Loucy (cell line): ENCODE results near the gene BOC.
A peak's percentile ranks its signal among the peaks of the same experiment; 100 is the strongest.

Experiments
- H2AFZ ChIP-seq: fragments of 200-600 bp; sonication (generic); 2 replicates; pipeline ENCODE4 v1.6.0; 2016; ENCODE audit warnings: antibody characterized with exemption, mild to moderate bottlenecking, low read length, moderate library complexity
- H3F3A ChIP-seq: fragments of 200-600 bp; 2 replicates; pipeline ENCODE4 v1.6.0; 2016; ENCODE audit warnings: antibody characterized with exemption, low read depth, mild to moderate bottlenecking
- H3K27me3 ChIP-seq: fragments of 200-600 bp; sonication (generic); 2 replicates; pipeline ENCODE4 v1.6.1; 2014; ENCODE audit warnings: low read length, mild to moderate bottlenecking; ENCODE audit not compliant: insufficient read depth, poor library complexity, severe bottlenecking
- H3K36me3 ChIP-seq: fragments of 200-600 bp; sonication (generic); 2 replicates; pipeline ENCODE4 v1.6.1; 2016; ENCODE audit warnings: low read length; ENCODE audit not compliant: insufficient read depth
- H3K4me1 ChIP-seq: fragments of 200-600 bp; sonication (generic); 2 replicates; pipeline ENCODE4 v1.5.1; 2014; ENCODE audit warnings: low read length, mild to moderate bottlenecking; ENCODE audit not compliant: insufficient read depth, poor library complexity, severe bottlenecking
- H3K4me2 ChIP-seq: fragments of 200-600 bp; sonication (generic); 2 replicates; pipeline ENCODE4 v1.6.0; 2014; ENCODE audit warnings: antibody characterized with exemption, low read length, low read depth, mild to moderate bottlenecking; ENCODE audit not compliant: poor library complexity, severe bottlenecking
- H3K4me3 ChIP-seq: fragments of 200-600 bp; sonication (generic); 2 replicates; pipeline ENCODE4 v1.5.1; 2014; ENCODE audit warnings: low read length, mild to moderate bottlenecking, mixed read lengths; ENCODE audit not compliant: poor library complexity, severe bottlenecking
- H3K79me2 ChIP-seq: fragments of 200-600 bp; sonication (generic); 2 replicates; pipeline ENCODE4 v1.6.1; 2014; ENCODE audit warnings: low read length; ENCODE audit not compliant: insufficient read depth
- H3K9ac ChIP-seq: fragments of 200-600 bp; sonication (generic); 2 replicates; pipeline ENCODE4 v1.6.0; 2014; ENCODE audit warnings: mild to moderate bottlenecking, low read depth, low read length, moderate library complexity; ENCODE audit not compliant: poor library complexity, severe bottlenecking
- H3K9me2 ChIP-seq: fragments of 200-600 bp; sonication (generic); replicated peaks from 2 replicates; pipeline ENCODE4 v1.6.1; 2016; ENCODE audit warnings: low read depth, low read length, mixed read lengths
- H3K9me3 ChIP-seq: fragments of 200-600 bp; sonication (generic); 2 replicates; pipeline ENCODE4 v1.6.1; 2014; ENCODE audit warnings: mild to moderate bottlenecking, antibody characterized with exemption, low read length, low read depth; ENCODE audit not compliant: insufficient read depth
- H4K20me1 ChIP-seq: fragments of 200-600 bp; sonication (generic); 2 replicates; pipeline ENCODE4 v1.6.0; 2014; ENCODE audit warnings: antibody characterized with exemption, low read length, mild to moderate bottlenecking; ENCODE audit not compliant: insufficient read depth, poor library complexity, severe bottlenecking
- CTCF ChIP-seq: fragments of 200-600 bp; sonication (generic); conservative IDR thresholded peaks from 2 replicates; pipeline ENCODE4 v1.5.1; 2014; ENCODE audit warnings: mild to moderate bottlenecking, antibody characterized with exemption, low read length
- EZH2phosphoT487 ChIP-seq: fragments of 200-600 bp; IDR thresholded peaks from 2 replicates; pipeline ENCODE4 v1.6.1; 2018; ENCODE audit warnings: antibody characterized with exemption, mild to moderate bottlenecking, moderate library complexity, borderline replicate concordance

The BOC gene

GRCh38 chr3:113243846-113244245 lies 32.5 kb downstream of the BOC start:
- Histone ChIP-seq H3K79me2 (no peaks in the 10 kb centered on the region), H3K4me1 (peaks cover 27% of the 10 kb centered on the region), H2AFZ (peak overlapping the region; percentile 13), H3K36me3 (no peaks in the 10 kb centered on the region), H3K9me2 (no peaks in the 10 kb centered on the region), H3K9me3 (no peaks in the 10 kb centered on the region), H3K4me3 (no peak overlapping the region), H4K20me1 (no peaks in the 10 kb centered on the region), H3K9ac (no peak overlapping the region), H3F3A (no peaks in the 10 kb centered on the region), H3K27me3 (no peaks in the 10 kb centered on the region), H3K4me2 (no peak overlapping the region)
- TF ChIP-seq CTCF (no peak), EZH2phosphoT487 (no peak)

GRCh38 chr3:113245761-113246161 lies 34.4 kb downstream of the BOC start:
- H3K4me1 ChIP-seq: peaks cover 26% of the 10 kb centered on the region
- no peaks in the 10 kb centered on the region for H3K27me3 ChIP-seq
- H3K9me2 ChIP-seq: no peaks in the 10 kb centered on the region
- H2AFZ ChIP-seq: no peak overlapping the region
- no peak overlapping the region for H3K4me2 ChIP-seq
- no peaks in the 10 kb centered on the region for H3K9me3 ChIP-seq
- H3F3A ChIP-seq: no peaks in the 10 kb centered on the region
- H3K4me3 ChIP-seq: no peak overlapping the region
- no peak overlapping the region for H3K9ac ChIP-seq
- H3K79me2 ChIP-seq: no peaks in the 10 kb centered on the region
- no peak for TF ChIP-seq EZH2phosphoT487
- no peak for TF ChIP-seq CTCF
- H3K36me3 ChIP-seq: no peaks in the 10 kb centered on the region
- no peaks in the 10 kb centered on the region for H4K20me1 ChIP-seq

- Histone ChIP-seq H4K20me1 (no peaks in the 10 kb centered on the region), H3K27me3 (no peaks in the 10 kb centered on the region), H3K4me3 (no peak overlapping the region), H3K9ac (no peak overlapping the region), H3K36me3 (no peaks in the 10 kb centered on the region), H3K9me3 (no peaks in the 10 kb centered on the region), H3K9me2 (no peaks in the 10 kb centered on the region), H2AFZ (no peak overlapping the region), H3K4me1 (peaks cover 13% of the 10 kb centered on the region), H3K79me2 (no peaks in the 10 kb centered on the region), H3F3A (no peaks in the 10 kb centered on the region), H3K4me2 (no peak overlapping the region)
- no peak for TF ChIP-seq EZH2phosphoT487
- TF ChIP-seq CTCF: no peak
These were observed 35.7 kb downstream of the BOC start for GRCh38 chr3:113247068-113247467.
